SK-N-SH (cell line): ENCODE results near the gene CATSPERE.

Source experiments
- CHD2 ChIP-seq: fragments of 150-350 bp; IDR thresholded peaks from 2 replicates; pipeline ENCODE4 v1.6.1; 2018; ENCODE audit warnings: low read length; ENCODE audit not compliant: partially characterized antibody
- CTCF ChIP-seq: fragments of 200-600 bp; sonication (generic); IDR thresholded peaks from 2 replicates; pipeline ENCODE4 v1.6.1; 2017; ENCODE audit warnings: antibody characterized with exemption, mild to moderate bottlenecking, moderate library complexity
- FOXJ3 ChIP-seq: sonication (generic); formaldehyde crosslinking; IDR thresholded peaks from 2 replicates; pipeline ENCODE4 v1.5.1; 2020; ENCODE audit warnings: mild to moderate bottlenecking, missing genetic modification reagents
- JUND ChIP-seq: IDR thresholded peaks from 2 replicates; pipeline ENCODE4 v1.4.0; 2012
- NRF1 ChIP-seq: IDR thresholded peaks from 2 replicates; pipeline ENCODE4 v1.6.1; 2012; ENCODE audit warnings: low read depth, mild to moderate bottlenecking, low read length
- PBX3 ChIP-seq: IDR thresholded peaks from 2 replicates; pipeline ENCODE4; 2012
- POLR2AphosphoS5 ChIP-seq: IDR thresholded peaks from 2 replicates; pipeline ENCODE4 v1.6.1; 2012; ENCODE audit warnings: low read depth, low read length
- RCOR1 ChIP-seq: fragments of 150-350 bp; IDR thresholded peaks from 2 replicates; pipeline ENCODE4 v1.6.1; 2017; ENCODE audit warnings: antibody characterized with exemption, low read length
- RFX5 ChIP-seq: IDR thresholded peaks from 2 replicates; pipeline ENCODE4 v1.6.1; 2012; ENCODE audit warnings: mild to moderate bottlenecking, improper control_type of control experiment, low read length
- RXRA ChIP-seq: IDR thresholded peaks from 2 replicates; pipeline ENCODE4 v1.4.0; 2012; ENCODE audit warnings: low read depth, mild to moderate bottlenecking, borderline replicate concordance
- SMC3 ChIP-seq: IDR thresholded peaks from 2 replicates; pipeline ENCODE4 v1.6.1; 2012; ENCODE audit warnings: low read depth, low read length, improper control_type of control experiment
- TEAD4 ChIP-seq: IDR thresholded peaks from 2 replicates; pipeline ENCODE4 v1.4.0; 2012; ENCODE audit warnings: mild to moderate bottlenecking, borderline replicate concordance; ENCODE audit not compliant: insufficient read depth
- USF2 ChIP-seq: fragments of 150-350 bp; IDR thresholded peaks from 2 replicates; pipeline ENCODE4 v1.6.1; 2017; ENCODE audit warnings: antibody characterized with exemption, low read length, low read depth, borderline replicate concordance

GRCh38 chr1:244450597-244451538 lies 10.2 kb upstream of the CATSPERE start:
- TF ChIP-seq NRF1 (no peak), CTCF (no peak), POLR2AphosphoS5 (no peak), PBX3 (no peak), TEAD4 (no peak), JUND (no peak), FOXJ3 (CRISPR knock-in tag) (no peak), CHD2 (no peak), RXRA (no peak), SMC3 (no peak), RCOR1 (no peak), RFX5 (no peak), USF2 (no peak)
